Activated effector memory CD4-positive, alpha-beta T cell treated with Interleukin-2 at 50 U/mL for 16 hours (primary cell): ENCODE results near the gene KDM5C.
"Not testable (repeated sequence)": the region's sequence is repeated elsewhere in the genome, so short reads cannot be mapped to it uniquely, and the experiment has no call there.

Experiments
- DNase-seq: peaks from one replicate; pipeline ENCODE4 v3.0.0-alpha.2; 2020

KDM5C gene

GRCh38 chrX:53186351-53186750, 38.7 kb downstream of the KDM5C start:
- DNase-seq, result no peak

DNA sequence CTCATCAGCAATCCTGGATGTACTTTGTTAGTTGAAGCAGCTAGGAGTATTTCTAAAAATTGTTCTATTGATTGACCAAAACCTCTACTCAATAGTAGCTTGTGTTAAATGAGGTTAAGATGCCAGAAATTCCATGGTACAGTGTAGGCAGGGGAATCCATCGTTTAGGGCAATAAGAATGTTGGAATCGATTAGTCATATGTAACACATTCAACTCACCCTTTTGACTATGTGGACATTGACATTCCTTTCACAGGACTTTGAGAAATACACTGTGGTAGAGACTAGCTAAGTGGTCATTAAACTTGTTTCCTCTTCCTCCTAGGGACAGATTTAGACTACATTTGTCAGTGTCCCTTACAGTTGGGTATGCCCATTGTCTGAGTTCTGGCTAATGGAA, 40.2 kb downstream of the KDM5C start:
- no peak for DNase-seq

DNA sequence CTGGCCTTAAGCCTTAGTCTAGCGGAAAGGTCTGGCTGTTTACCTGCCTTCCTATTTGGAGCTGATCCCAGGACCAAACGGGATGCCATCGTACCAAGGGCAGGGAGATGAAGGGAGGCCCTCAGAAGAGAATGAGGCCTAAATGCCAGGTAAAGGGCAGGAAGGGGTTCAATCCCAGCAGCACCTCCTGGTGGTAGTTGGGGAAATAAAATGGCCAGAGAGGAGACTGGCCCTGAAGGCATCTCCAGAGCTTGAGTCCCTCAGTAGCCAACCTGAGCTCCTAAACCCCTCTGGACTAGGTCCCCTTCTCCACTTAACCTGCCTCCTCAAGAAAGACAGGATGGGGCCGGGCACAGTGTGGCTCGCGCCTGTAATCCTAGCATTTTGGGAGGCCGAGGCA, 53.7 kb downstream of the KDM5C start:
- DNase-seq, result no peak

GRCh38 chrX:53166103-53166502, 58.9 kb downstream of the KDM5C start:
- no peak for DNase-seq

DNA sequence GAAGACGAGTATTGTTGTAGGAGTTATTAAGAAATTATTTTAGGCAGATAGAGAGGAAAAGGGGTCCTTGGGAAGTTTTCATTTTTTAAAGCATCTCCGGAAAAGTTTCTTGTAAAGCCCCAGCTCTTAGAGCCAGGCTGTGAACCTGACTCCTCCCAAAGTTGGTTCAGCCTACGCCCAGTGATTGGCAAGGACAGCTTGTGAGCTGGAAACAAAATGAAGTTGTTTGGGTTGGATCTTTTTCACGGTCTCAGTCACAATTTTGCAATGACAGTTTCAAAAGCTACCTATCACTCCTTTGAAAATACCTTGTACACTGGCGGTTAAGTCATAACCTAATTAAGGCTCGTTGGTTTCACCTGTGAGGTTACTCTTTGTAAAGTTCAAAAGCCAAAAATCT, 60.4 kb downstream of the KDM5C start:
- not testable (repeated sequence) for DNase-seq

GRCh38 chrX:53163436-53163835, 61.6 kb downstream of the KDM5C start:
- no peak for DNase-seq

DNA sequence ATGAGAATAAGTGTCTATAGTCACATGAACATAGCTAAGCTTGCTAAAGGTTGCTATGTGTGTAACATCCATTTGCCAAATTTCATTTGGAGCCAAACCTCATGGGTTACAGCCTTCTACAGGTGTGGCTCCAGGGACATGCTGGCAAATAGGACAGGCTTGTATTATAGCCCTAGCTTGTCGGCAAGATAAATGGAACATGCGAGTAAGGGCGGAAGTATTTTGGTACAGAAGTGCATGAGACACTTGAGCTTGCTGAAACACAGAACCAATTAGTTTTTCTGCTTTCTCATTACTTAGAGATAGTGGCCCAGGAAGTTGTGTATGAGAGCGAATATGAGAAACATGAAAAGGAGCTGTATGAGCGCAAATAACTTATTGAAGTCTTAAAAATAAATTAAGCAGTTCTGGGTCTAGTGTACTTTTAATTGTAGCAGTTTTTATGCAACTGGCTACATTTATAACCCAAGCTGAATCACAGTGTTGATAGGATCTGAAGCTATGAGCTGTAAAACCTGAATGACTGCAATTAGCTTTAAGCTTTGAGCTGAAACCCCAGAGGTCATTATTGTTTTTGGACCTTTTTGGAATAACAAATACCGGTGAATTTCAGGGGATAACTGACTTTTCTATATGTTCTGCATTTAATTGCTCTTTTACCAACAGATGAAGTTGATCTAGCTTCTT, 64.6 kb downstream of the KDM5C start:
- no peak for DNase-seq

DNA sequence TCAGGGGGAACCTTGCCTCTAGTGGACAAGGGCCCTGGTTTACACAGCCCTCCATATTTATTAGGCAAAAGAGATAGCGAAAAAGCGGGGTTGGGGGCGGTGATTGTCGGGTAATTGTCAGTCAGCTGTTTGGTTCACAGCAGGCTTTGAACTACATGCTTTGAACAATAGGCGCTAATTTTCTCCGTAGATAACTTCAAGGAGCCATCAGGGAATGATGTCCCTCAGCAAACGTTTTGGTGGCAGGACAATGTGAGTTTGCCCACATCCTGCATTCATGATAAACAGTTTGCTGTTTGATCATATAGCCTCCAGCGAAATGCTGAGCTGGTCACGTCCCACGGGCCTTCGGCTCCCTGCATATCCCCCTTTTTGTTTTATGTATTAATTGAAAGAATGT, 65.8 kb downstream of the KDM5C start:
- no peak for DNase-seq

DNA sequence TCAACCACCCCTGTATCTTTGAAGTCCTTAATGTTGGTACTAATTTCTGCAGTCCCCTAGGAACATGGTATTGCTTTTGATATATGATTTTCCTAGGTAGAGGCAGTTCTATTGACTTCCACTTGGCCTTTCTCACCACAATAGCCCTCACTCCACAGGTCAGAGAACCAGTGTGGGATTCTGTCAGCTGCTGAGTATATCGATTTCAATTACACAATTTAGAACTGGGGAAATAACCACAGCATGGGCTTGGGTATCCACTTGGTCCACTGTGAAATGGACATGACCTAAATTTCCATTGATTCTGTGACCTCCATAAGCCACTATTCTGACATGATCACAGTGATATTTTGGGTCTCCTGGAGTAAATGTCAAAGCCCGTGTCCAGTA, 68.8 kb downstream of the KDM5C start:
- DNase-seq, result no peak

DNA sequence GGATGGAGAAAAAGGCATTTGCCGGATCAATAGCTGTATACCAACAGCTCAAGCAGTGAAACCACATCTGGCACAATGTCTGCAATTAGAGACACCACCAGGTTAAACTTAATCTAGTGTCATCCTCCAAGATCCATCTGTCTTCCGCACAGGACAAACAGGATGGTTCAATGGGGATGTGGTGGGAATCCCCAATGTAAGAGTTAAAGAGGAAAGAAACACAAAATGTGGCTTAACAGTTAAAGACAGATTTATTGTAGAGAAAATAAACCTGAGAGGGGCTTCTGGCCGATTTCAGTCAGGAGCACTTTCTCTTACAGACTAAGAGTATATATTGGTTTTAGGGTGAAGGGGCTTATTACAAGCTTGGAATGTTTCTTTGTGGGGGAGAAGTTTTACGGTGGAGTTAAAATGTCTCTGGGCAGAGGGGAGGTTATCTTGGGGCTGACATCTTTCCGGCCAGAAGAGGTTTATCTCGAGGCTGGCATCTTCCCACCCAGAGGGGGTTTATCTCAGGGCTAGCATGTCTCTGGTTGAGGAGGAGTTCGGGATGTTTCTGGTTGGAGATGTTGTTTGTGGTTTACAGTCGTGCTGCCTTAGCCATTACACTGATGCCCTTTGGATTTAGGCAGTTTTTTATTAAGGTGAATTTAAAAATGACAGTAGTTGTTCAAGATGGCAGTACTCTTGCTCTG, 69.3 kb downstream of the KDM5C start:
- DNase-seq, result no peak

DNA sequence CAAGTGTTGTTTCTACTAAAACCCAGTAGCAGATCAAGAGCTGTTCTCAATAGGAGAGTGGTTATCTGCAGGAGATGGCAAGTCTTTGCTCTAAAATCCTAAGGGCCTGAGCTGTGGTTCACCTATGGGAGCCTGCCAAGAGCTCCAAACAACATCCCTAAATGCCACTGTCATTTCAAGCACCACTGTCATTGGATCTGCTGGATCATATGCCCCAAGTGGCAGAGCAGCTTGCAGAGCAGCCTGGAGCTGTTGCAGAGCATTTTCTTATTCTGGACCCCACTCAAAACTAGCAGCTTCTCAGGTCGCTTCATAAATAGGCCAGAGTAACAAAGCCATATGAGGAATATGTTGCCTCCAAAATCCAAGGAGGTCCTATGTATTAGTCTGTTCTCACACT, 71.4 kb downstream of the KDM5C start:
- no peak for DNase-seq
